Stimulated activated CD4-positive, alpha-beta T cell treated with anti-CD3 and anti-CD28 coated beads, Interleukin-2, amount 100 ng/mL, for 48 hours (primary cell): ENCODE results near the gene LARP7.
"Not testable (repeated sequence)": the region's sequence is repeated elsewhere in the genome, so short reads cannot be mapped to it uniquely, and the experiment has no call there.

Experiments
- DNase-seq, 2 donors: peaks; one replicate each; pipeline ENCODE4 v3.0.0-alpha.2; 2020

Gene LARP7

DNA sequence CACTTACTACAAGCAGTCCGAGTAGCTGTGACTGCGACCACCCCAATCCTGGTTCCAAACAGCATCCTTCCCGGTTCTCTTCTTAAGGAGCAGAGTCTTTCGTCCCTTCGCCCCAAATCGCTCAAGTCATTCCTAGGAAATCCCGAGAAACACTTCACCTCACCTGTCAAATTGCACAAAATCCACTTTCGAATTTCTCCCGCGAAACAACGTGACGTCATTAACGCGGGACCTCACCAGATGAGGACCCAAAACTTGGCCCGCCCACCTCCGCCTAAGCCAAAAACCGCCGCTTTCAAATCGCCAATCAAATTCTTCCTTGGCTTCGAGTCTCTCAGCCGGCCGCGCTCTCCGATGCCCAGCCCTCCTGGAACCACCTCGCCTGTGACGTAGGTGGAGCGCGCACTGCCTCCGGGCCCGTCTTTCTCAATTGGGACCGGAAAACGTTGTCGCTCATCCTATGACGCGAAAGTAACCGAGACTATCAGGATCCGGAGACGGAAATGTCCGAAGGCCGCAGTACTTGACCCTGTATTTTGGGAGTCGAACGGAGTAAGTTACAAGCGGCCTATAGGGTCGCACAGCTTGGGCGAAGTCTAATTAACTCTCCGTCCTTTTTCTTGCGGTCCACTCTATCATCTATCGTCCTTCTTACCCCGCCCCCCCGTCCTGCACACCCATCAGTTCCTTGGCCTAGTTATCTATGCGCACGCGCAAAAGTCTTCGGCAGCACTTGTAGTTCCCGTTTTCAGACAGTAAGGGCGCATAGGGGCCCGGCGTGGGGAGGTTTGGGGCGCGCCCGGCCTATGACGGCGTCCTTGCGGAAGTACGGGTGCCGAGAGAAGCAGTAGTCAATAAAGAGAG lies at the start of gene LARP7, which contains the start of gene ZGRF1:
Gene LARP7, plus strand, starts transcription at position 456 of the 864 bp plus-strand sequence. CDS start 7,527 bp downstream, outside the sequence.
Gene ZGRF1, minus strand, starts transcription at position 222 of the 864 bp plus-strand sequence. CDS start 3,733 bp downstream, outside the sequence.
- DNase-seq = peak; percentile 94 to 96

DNA sequence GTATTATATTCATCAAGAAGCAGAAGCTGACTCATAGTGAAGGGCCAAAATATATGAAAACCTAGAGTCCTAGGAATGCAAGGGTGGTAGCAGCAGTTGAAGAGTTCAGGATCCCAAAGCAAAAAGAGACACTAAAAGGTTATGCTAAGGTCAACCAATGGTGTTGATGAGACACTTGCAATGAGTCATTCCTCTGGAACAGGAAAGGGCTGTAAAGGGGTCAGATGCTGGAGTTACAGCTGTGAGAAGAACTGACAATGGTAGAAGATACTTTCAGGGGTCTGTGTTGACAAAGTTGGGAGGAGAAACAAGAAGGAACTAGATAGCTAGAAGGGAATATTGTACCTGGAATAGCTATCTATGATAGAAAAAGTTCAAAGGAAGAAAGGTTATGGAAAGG lies 47.7 kb upstream of the LARP7 start:
- DNase-seq = no peak

DNA sequence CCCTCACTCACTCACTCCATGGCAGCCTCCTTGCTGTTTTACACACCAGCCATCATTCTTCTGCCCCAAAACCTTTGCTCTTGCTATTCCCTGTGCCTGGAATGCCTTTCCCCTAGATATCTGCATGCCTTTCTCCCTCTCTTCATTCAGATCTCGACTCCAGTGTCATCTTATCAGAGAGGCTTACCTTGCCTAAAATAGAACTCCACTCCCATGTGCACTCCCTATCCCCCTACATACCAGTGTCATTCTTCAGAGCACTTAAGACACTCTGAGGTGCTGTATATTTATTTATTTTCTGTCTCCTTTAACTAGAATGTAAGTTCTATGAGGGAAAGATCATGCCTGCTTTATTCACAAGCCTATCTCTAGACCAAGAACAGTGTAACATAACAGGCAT lies 45.4 kb upstream of the LARP7 start:
- DNase-seq = no peak

DNA sequence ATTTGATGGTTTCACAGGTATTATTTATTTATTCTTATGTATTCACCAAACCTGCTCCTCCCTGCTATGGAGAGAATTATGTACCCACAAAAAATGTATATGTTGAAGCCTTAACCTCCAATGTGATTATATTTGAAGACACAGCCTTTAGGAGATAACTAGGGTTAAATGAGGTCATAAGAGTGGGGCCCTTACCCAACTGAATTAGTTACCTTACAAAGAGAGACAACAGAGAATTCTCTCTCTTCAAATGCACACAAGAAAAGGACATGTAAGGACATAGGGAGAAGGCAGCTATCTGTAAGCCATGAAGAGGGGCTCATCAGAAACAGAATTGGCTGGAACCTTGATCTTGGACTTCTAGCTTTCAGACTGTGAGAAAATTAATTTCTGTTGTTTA lies 44.2 kb upstream of the LARP7 start:
- DNase-seq = no peak

DNA sequence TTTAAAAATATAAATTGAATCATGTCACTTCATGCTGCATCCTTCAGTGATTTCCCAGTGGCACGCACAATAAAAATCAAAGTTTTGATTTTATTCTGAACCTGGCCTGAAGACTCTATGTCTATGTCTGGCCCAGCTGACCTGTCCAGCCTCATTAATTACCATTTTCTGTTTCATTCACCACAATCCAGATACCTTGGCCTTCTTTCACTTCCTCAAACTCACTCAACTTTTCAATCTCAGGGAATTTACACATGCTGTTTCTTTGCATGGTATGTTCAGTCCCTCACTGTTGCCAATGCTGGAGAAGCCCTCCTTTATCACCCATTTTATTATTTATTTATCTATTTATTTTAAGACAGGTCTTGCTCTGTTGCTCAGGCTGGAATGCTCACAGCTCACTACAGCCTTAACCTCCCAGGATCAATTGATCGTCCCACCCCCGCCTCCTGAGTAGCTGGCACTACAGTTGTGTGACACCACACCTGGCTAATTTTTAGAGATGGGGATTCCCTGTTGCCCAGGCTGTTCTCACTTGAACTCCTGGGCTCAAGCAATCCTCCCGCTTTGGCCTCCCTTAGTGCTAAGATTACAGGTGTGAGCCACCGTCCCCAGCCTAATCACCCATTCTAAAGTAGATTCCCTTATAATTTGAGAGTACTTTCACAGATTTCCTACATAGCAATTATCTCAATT lies 43.4 kb upstream of the LARP7 start:
- DNase-seq = no peak

DNA sequence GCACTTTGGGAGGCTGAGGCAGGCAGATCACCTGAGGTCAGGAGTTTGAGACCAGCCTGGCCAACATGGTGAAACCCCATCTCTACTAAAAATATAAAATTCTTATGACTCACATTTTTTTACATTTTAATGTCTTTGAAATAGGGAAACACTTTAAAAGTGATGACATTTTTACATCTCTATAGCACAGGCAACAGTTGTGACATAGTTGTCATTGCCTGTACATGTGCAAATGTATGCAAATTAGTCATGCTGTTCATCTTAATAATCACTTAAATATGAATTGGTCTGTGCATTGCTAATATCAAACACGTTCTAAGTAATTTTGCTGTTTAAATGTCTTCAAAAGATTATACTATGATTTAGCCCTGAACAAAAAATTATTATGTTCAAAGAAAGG lies 42.0 kb upstream of the LARP7 start:
- DNase-seq = no peak

DNA sequence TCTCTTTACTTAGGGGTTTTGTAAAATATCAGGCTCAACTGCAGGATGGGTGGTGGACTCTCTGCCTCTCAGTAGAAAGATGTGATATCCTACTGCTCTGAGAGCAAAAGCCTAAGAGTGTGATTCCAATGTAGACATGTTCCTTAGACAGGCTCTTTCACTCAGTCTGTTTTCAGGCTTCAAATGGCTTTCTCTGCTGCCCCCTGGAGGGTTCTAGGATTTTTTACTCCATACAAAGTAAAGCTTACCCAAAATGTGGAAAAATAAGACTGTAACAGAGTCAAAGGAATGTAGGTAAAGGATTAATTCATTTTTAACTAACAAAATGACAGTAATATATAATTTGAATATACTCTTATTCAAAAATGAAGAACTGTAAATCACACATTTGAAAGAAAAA lies 32.4 kb upstream of the LARP7 start:
- DNase-seq = peak; percentile 1 to 14

DNA sequence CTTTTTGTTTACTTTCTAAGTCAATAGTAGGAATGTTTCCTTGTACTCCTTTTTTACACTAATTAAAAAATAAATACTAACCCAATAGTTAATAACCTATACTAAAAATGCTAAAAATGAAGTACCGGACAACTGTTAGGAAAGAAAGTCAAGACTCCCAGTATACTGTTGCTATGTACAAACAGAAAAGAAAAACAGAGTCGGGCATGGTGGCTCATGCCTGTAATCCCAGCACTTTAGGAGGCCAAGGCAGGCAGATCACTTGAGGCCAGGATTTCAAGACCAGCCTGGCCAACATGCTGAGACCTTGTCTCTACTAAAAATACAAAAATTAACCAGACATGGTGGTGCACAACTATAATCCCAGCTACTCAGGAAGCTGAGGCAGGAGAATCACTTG lies 24.1 kb upstream of the LARP7 start:
- DNase-seq = not testable (repeated sequence)

DNA sequence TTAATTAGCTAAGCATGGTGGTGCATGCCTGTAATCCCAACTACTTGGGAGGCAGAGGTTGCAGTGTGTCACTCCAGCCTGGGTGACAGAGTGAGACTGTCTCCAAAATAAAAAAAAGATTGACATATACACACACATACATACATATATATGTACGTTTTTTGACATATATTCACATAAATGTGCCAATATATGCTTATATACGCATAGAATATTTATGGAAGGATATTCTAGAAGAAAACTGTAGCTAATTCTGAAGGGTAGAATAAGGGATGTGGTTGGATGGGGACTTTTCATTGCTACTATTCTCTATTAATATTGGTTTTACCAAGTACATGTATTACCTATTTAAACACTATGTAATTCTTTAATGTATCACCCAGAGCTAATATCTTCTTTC lies 20.0 kb upstream of the LARP7 start:
- DNase-seq = no peak

DNA sequence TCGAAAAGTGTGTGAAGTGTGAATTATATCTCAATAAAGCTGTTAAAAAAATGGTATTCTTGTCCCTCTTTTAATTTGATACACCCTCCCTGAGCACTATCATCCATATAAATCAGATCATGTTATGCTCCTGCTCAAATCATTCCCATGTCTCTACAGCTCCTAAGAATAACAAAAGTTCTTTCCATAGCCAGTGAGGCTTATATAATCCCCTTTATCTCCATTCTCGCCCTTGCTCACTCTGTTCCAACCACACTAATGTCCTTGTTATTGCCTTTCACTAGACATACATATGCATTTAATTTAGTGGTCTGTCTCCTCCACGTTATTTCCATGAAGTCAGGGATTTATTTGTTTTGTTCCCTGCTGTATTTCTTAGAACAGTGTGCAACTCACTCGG lies 10.7 kb upstream of the LARP7 start:
- DNase-seq = no peak

DNA sequence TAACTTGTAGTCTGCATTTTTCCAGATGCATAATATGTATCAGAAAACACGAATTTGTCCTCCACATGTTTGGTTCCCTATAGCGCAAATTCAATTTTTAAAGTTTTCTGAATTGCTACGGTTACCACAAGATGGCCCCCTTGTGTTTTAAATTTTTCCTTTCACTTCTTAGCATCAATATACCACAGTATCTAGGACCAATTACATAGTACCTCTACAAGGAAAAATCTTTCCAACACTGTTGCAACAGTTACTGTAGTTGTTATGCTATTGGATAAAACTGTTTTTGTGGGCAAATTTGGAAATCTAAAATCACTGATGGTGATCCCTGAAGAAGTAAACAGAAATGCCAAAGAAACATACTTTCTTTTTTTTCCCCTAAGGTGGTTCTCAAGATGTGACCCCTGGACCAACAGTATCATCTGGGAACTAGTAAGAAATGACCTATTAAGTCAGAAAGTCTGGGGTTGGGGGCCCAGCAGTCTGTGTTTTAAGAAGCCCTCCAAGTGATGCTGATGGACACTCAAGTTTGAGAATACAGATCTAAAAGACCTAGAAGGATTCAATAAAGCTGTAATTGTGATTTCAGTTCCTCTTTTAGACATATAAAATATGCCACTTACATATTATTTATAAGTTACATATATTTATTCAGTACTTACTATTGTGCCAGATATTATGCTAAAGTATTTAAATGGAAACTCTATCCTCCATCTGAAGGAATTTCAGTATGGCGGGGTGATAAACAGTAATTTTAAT lies 3.3 kb upstream of the LARP7 start:
- DNase-seq = no peak

DNA sequence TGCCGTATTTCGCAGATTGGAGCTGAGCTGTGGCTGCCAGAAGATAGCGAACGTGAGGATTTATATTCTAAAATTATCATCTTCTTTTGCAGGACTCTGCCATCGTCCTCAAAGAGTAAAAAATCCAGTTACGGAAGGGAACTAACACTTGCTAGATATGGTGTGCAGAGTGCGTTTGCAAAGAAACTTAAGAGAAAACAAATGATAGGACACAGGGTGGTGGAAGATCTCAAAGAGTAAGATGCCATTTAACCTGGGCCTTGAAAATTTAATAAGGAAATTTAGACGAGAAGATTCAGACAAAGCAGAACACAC lies 566 bp downstream of the LARP7 start:
- DNase-seq = no peak

DNA sequence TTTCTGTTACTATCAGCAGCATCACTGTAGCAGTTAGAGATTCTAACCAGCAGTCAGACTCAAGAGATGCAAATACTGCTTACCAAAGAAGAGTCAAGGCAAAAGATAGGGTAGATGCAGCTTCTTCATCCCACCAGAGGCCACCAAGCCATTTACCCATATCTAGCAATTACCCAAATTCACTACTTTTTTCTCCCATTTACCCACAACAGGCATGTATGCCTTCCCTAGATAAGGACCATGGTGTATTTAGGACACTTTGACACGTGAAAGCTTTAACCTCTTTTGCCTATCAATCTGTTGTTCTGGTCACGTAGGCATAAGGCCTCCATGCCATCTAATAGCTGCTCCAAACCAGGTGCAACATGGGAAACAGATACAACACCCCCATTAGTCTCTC lies 5.6 kb downstream of the LARP7 start:
- DNase-seq = no peak

DNA sequence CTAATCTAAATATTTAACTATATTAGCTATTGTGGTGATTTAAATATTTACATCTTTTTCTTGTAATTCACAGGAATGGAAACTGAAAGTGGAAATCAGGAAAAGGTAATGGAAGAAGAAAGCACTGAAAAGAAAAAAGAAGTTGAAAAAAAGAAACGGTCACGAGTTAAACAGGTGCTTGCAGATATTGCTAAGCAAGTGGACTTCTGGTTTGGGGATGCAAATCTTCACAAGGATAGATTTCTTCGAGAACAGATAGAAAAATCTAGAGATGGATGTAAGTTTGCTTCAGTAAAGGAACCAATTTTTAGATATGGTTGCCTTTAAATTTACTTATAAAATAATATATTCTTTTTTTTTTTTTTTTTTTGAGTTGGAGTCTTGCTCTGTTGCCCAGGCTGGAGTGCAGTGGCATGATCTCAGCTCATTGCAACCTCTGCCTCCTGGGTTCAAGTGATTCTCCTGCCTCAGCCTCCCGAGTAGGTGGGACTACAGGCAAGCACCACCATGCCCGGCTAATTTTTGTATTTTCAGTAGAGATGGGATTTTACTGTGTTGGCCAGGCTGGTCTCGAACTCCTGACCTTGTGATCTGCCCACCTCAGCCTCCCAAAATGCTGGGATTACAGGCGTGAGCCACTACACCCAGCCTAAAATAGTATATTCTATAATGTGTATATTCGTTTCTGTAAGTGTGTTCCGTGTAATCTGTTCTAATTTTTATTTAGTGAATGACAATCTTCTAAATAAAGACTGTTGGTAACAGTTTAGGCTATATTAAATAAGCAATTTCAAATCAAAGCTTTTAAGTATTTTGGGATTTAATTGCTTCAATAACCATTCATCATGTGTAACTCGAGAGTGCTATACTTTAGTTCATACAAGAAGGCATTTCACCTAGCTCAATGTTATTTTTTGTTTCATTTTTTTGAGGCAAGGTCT lies 7.9 kb downstream of the LARP7 start:
- DNase-seq = not testable (repeated sequence)

DNA sequence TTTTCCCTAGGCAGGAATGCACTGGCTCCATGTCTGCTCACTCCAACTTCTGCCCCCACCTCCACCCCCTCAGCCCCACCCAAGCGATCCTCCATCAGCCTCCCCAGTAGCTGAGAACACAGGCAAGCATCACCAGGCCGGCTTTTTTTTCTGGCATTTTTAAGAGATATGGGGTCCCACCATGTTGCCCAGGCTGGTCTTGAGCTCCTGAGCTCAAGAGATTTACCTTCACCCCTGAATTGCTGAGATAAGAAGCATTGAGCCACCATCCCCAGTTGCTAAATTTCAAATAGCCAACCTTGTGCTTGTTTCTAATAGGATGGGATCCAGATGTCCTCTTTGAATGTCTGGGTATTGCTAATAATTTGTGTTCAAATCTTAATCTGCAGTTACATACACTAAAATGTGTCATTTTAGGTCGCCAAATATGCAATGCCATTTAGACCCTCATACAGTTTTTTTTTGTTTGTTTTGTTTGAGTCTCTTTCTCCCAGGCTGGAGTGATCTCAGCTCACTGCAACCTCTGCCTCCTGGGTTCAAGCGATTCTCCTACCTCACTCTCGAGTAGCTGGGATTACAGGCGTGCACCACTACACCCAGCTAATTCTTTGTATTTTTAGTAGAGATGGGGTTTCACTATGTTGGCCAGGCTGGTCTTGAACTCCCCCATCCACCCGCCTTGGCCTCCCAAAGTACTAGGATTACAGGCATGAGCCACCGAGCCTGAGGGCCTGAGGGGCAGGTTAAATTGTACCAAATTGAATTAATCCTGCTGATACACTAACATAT lies 8.8 kb downstream of the LARP7 start:
- DNase-seq = no peak

DNA sequence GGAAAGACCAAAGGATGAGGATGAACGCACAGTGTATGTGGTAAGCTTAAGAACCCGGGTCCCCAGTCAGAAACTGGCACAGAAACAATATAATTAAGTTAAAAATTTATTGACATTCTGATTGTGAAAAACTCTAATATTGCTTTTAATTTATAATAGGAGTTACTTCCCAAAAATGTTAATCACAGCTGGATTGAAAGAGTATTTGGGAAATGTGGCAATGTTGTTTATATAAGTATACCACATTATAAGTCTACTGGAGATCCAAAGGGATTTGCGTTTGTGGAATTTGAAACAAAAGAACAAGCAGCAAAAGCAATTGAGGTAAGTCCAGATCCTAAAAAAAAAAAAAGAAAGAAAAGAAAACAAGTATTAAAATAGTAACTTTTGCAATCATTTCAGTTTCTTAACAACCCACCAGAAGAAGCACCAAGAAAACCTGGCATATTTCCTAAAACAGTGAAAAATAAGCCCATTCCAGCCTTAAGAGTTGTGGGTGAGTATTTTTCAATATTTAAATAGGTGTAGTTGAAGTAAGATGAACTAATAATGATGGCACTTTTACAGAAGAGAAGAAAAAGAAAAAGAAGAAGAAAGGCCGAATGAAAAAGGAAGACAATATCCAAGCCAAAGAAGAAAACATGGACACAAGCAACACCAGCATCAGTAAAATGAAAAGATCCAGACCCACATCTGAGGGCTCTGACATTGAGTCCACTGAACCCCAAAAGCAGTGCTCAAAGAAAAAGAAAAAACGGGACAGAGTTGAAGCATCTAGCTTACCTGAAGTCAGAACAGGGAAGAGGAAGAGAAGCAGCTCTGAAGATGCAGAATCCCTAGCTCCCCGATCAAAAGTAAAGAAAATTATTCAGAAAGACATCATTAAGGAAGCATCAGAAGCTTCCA lies 9.9 kb downstream of the LARP7 start:
- no peak for DNase-seq

DNA sequence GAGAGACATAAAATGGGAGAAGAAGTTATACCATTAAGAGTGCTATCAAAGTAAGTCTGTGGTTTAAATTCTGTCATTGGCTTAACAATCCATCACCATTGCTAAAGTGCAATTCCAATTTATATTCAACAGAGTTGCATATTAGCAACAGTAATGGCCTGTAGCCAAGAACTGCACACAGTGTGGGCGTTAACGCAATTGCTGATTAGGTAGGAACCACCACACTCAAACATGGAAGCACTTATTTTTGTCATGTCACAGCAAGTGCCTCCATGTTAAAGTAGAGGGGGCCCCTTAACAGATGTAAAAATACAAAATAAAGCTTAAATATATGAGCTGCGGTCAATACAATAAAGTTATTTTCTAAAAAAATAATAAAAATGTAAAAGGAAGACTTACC lies 10.8 kb downstream of the LARP7 start:
- no peak for DNase-seq

DNA sequence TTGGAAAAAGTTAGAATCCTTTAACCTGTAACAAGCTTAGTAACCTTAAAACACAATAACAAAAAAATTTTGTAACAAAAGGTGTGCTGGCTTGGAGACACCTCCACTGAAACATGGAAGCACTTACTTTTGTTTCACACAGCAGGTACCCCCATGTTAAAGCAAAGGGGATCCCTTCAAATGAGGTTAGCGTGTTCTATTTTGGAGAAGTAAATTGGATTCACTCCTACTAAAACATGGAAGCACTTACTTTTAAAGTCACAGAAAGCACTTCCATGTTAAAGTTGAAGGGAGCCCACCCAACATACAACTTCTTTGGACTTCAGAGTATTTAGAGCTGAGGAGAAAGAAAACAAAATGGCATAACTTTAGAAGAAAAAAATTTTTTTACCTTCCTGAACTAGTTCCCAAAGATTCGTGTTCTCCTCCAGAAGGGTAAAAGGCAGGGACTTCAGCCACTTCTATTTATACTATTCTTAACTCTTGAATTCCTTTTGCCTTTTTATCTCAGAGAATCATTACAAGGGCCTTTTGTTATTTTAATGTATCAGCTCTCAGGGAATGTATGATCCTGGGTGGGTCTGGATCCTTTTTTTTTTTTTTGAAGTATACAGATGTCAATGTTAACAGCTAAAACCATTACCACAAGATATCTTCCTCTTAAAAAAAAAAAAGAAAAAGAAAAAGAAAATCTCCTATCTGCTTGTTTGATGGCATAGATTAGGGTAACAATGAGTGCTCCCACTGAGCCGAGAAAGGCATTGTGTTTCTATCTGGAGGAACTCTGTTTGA lies 11.5 kb downstream of the LARP7 start:
- DNase-seq = no peak

DNA sequence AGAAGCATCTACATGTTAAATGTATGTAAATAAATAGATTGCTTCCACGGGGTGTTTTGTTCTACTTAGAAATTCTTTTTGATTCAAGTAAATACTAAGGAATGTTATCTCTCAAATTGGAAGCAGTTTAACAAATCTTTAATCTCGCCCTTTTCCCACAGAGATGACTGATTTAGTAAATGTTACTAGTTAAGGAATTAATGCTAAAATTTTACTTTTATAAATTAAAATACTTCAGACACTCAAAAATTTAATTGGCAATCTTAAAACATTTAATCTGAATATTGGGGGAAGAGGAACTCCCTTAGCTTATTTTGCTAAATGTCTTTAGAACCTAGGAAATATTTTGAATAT lies 12.1 kb downstream of the LARP7 start:
- DNase-seq = no peak

DNA sequence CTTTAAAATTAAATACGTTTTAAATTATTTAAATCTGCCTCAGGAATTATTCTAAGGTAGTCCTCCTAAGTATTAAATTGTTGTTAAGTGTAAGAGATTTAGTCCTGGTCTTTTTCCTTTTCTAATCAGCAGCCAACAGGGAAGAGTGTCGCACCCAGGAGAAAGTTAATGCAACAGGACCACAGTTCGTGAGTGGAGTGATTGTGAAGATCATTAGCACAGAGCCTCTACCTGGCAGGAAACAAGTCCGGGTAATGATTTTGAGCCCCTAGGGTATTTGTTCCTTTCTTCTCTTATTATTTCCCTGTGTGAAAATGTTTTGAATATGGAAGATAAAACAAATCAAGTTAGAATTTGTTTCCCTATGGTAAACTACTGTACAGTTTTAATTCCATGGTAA lies 13.4 kb downstream of the LARP7 start:
- no peak for DNase-seq
